Measurements from ENCODE around the gene NFKB1.

DNA sequence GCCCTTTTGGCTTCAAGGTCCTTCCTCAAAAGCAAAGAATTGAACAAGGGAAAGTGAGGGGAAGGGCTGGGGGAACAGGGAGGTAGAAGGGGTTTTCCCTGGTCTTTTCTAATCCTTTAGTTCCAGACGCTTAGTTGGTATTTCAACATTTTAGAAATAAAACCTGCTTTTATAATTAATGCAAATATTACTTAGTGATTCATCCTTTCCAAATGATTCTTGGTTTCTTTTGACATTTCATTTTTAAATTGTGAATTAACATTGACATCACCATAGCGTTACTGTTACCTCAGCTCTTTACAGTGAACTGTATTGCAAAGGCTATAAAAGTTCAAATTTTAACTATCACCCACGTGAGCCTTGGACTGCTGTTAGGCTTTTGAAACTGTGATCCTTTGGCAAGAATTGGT, 20.9 kb downstream of the NFKB1 start:
- TF ChIP-seq PCBP1 (IDR thresholded peaks at IDR 0.05; ENCODE audit: low read depth, low read length, poor library complexity, severe bottlenecking) (no peak), FOXJ3 (CRISPR knock-in tag; IDR thresholded peaks at IDR 0.05) (no peak), SMARCB1 (IDR thresholded peaks at IDR 0.05; ENCODE audit: insufficient read length, low read depth) (no peak), E2F1 (CRISPR knock-in tag; IDR thresholded peaks at IDR 0.05) (no peak), ZNF589 (CRISPR knock-in tag; IDR thresholded peaks at IDR 0.05; ENCODE audit: low read depth) (no peak), ZNF644 (tag; IDR thresholded peaks at IDR 0.05; ENCODE audit: low read depth) (no peak), CTCF (IDR thresholded peaks at IDR 0.05 in 2 of 3, conservative IDR thresholded peaks at IDR 0.05 in 1 of 3; ENCODE audit: insufficient read depth in 2 of 3, low read depth in 1 of 3, low read length in 3 of 3) (no peak), SMC3 (conservative IDR thresholded peaks at IDR 0.05; ENCODE audit: insufficient read depth, low read depth, low read length) (no peak), CHCHD3 (CRISPR knock-in tag; IDR thresholded peaks at IDR 0.05) (no peak), ZNF140 (CRISPR knock-in tag; IDR thresholded peaks at IDR 0.05) (no peak)
- TF ChIP-seq, protein P1, sequence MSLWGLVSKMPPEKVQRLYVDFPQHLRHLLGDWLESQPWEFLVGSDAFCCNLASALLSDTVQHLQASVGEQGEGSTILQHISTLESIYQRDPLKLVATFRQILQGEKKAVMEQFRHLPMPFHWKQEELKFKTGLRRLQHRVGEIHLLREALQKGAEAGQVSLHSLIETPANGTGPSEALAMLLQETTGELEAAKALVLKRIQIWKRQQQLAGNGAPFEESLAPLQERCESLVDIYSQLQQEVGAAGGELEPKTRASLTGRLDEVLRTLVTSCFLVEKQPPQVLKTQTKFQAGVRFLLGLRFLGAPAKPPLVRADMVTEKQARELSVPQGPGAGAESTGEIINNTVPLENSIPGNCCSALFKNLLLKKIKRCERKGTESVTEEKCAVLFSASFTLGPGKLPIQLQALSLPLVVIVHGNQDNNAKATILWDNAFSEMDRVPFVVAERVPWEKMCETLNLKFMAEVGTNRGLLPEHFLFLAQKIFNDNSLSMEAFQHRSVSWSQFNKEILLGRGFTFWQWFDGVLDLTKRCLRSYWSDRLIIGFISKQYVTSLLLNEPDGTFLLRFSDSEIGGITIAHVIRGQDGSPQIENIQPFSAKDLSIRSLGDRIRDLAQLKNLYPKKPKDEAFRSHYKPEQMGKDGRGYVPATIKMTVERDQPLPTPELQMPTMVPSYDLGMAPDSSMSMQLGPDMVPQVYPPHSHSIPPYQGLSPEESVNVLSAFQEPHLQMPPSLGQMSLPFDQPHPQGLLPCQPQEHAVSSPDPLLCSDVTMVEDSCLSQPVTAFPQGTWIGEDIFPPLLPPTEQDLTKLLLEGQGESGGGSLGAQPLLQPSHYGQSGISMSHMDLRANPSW (CRISPR knock-in tag; IDR thresholded peaks at IDR 0.05) = no peak

Data from K562 (cell line).